Activated CD4-positive, CD25-positive, alpha-beta regulatory T cell treated with anti-CD3 and anti-CD28 coated beads, Interleukin-2, amount 50 U/mL, for 16 hours (primary cell): ENCODE measurements around the gene KRTAP5-7.
"Not testable (repeated sequence)": the region's sequence is repeated elsewhere in the genome, so short reads cannot be mapped to it uniquely, and the experiment has no call there.

Experiments
- DNase-seq: peaks from one replicate; pipeline ENCODE4 v3.0.0-alpha.2; 2020; ENCODE audit warnings: low read depth, low spot score

KRTAP5-7 gene, protein sequence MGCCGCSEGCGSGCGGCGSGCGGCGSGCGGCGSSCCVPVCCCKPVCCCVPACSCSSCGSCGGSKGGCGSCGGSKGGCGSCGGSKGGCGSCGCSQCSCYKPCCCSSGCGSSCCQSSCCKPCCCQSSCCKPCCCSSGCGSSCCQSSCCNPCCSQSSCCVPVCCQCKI

DNA sequence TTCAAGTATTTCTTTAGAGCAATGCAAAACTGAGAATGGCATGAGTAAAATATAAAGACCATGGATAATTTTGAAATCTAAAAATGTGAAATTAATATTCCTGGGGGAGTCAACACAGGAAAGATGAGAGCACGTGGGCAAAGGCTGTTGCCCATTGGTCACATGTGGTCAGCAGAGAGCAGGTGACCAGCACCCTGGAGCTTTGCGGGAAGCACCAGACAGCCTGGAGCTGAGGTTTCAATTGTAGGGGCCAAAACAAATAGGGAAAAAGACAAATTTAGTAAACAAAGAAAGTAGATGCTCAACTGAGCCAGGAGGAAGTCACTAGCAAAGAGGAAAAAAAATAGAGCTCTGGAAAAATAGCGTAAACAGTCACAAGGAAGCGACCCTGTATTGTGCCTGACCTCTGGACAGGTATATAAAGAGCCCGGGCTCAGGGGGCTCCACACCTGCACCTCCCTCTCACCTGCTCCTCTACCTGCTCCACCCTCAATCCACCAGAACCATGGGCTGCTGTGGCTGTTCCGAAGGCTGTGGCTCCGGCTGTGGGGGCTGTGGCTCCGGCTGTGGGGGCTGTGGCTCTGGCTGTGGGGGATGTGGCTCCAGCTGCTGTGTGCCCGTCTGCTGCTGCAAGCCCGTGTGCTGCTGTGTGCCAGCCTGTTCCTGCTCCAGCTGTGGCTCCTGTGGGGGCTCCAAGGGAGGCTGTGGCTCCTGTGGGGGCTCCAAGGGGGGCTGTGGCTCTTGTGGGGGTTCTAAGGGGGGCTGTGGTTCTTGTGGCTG is at the start of gene KRTAP5-7:
KRTAP5-7 (plus strand) TSS at position 472 of the 780 bp plus-strand sequence; CDS start at position 506, 34 bp downstream.
- not testable (repeated sequence) for DNase-seq

DNA sequence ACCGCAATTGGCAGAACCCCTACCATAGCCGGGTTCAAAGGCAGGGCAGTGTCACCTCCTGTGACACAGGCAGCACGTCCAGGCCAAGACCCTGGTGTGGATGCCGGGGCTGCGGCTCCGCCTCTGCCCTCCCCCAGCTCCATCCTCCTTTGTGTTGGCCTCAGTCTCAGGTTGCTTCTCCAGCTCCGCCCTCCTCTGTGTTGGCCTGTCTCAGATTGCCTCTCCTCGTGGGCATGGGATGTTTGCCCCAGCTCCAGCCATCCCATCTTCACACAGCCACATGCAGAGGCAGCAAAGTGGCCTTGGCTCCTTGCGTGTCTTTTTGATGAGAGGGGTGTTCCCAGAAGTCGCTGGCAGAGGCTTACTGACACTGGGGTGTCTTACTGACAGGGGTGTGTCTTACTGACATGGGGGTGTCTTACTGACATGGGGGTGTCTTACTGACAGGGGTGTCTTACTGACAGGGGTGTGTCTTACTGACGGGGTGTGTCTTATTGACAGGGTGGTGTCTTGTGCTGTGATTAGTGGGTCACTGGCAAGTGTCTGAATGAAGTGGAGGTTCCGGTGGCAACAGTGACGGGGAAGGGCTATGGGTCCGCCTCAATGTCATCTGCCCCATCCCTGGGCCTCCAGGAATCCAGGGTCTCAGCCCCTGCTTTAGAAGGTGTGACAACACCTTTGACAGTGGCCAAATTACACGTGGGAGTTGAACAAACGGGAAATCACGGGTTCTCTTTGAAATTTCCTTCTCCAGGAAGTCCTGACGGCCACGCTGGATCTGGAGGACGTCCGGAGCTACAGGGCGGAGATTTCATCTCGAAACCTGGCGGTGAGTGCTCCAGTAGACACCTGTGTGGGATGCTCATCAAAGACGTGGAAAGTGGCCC is 49.2 kb upstream of the KRTAP5-7 start:
- no peak for DNase-seq

DNA sequence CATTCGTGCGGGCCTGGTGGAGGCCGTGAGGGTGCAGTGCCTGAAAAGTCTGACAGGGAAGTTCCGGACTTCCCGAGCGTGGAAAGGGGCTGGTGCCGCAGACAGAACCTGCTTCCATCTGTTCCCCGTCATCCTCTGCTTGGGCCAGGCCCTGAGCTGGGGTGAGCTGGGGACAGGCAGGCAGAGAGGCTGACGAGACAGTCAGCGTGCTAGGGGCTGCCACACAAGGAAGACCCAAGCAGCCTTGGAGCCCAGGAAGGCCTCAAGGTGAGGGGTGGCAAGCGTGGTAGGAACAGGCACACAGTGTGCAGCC is 48.6 kb upstream of the KRTAP5-7 start:
- no peak for DNase-seq

DNA sequence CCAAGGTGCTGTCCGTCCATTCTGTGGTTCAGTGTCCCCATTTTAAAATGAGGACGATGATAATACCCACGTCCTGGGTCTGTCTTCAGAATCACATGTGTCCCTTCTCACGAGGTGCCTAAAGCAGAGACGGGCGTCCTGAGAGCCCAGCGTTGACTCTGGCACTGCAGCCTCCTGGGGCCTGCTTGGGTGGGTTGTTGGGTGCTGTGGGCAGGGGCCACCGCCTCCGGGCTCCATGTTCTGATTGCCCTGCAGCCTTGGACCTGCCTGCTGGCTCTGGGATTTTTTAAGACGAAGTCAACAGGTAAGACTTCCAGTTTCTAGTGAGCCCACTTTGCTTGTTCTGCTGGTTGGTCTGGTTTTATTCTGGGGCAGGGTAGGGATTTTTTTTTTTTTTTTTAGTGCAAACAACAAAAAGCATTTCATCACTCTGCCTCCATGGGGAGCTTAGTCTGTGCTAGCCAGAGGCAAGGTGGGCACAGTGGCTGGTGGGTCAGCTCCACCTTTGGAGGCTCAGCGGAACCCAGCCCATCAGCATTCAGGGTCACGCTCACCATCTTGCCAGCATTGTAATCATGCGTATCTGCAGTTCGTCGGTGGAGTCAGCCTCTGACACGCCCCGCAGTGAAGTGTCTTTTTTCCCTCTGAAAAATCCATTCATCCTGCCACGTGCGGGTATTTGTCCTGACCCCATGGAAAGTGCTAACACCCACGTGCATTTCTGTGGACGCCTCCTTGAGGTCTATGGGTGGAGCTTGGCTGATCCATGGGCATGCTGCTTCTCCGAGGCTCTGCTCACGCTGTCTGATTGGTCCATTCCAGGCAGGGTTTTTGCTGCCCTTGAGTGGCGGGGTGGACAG is 45.7 kb upstream of the KRTAP5-7 start:
- DNase-seq: no peak

DNA sequence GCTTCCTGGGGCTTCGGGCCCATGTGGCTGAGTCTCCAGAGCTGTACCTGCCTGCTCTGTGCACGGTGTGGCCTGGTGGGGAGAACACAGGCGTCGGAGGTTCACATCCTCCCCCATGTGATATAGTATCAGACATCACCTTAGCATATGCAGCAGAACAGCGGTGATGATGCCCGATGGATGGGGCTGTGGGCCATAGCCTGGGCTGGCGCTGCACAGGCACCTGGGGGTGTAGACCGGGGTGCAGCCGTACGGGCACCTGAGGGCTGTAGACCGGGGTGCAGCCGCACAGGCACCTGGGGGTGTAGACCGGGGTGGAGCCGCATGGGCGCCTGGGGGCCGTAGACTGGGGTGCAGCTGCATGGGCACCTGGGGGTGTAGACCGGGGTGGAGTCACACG is 44.9 kb upstream of the KRTAP5-7 start:
- no peak for DNase-seq

DNA sequence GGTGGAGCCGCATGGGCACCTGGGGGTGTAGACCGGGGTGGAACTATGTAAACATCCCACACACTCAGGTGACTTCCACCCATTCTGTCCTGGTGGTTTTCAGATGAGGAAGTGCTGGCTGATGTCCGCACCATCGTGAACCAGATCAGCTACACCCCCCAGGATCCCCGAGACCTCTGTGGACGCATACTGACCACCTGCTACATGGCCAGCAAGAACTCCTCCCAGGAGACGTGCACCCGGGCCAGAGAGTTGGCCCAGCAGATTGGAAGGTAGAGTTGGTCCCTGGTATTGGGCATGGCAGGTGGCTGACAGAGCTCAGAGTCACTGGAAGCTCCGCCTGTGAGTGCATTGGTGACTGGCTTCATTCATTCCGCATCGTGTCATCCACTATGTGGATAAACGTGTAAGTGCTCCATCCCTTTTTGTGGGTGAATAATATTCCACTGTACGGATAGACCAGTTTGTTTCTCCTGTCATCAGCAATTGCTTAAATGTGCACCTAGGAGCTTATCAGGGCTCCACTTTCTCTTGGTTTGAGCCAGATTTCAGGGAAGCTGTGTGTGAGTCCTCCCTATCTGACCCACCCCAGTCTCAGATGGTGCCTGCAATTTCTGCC is 44.2 kb upstream of the KRTAP5-7 start:
- DNase-seq: no peak

DNA sequence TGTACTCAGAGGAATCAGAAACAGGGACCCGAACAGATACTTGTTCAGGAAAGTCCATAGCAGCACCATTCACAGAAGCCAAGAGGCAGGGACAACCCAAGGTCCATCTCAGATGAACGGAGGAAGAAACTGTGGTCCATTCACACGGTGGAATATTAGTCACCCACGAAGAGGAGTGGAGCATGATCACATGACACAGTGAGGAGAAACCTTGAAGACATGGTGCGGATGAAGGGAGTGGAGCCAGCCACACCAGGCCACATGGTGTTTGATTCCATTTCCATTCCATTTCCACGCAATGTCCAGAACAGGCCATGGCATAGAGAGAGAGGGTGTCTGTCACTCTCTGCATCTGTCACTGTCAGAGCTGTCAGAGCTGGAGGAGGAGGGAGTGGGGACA is 43.4 kb upstream of the KRTAP5-7 start:
- no peak for DNase-seq

DNA sequence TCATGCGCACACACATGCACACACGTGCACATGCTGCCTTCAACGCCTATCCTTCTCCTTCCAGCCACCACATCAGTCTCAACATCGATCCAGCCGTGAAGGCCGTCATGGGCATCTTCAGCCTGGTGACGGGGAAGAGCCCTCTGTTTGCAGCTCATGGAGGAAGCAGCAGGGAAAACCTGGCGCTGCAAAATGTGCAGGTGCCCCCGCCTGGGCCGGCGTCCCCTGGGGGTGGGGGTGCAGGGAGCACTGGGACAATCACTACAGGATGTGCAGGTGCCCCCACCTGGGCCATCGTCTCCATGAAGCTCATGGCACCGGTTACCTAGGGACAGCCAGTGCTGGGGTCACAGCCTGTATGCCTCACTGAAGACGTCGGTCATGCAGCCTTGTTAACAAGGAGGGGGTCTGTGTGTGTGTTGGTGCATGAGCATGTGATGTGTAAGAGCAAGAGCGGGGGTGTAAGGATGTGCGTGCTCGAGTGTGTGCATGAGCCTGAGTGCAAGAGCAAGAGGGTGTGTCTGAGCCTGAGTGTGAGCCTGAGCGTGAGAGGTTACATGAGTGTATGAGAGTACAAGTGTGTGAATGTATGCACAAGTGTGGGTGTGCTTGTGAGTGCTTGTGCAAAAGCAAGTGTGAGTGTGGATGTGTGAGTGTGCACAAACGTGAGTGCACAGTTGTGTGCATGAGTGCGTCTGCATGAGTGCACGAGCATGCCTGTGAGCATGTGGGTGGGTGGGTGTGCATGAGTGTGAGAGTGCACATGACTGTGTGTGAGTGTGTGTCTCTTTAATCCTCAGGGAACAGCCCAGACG is 42.6 kb upstream of the KRTAP5-7 start:
- DNase-seq: no peak

DNA sequence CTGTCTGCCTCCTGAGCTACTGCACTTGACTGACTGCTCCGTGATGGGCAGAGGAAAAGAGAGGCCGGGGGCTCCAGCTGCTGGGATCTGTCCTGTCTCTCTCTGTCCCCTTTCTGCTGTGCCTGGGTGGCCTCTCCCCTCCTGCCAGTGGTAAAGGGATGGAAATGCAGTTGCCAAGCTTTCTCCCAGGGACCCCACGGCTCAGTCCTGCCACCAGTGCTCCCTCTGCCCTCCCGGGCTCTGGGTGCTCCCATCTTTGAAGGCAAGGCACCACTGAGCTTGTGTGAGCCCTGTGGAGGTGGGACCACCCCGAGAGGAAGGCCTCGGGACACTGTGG is 42.0 kb upstream of the KRTAP5-7 start:
- DNase-seq: no peak

DNA sequence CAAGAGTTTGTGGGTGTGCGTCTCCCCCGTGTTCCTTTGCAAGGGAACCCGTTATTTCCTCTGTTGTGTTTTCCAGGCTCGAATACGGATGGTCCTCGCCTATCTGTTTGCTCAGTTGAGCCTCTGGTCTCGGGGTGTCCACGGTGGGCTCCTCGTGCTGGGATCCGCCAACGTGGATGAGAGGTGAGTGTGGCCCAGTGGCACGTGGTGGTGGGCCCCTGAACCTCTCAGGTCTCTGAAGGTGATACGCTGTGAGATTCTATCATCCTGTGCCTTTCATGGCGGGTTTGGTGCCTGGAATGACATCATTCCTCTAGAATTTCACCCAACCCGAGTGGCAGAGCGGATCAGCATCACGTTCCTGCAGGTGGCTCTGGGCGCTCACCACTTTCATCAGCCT is 41.6 kb upstream of the KRTAP5-7 start:
- DNase-seq: no peak

DNA sequence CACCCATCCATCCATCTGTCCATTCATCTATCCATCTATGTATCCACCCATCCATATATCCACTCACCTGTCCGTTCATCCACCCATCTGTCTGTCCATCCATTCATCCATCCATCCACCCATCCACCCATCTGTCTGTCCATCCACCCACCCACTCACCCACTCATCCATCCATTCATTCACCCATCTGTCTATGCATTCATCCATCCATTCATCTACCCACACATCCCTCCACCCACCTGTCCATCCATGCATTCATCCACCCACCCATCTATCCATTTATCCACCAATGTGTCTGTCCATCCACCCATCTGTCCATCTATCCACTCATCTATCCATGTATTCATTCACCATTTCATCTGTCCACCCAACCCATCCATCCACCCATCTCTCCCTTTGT is 40.7 kb upstream of the KRTAP5-7 start:
- DNase-seq: no peak

DNA sequence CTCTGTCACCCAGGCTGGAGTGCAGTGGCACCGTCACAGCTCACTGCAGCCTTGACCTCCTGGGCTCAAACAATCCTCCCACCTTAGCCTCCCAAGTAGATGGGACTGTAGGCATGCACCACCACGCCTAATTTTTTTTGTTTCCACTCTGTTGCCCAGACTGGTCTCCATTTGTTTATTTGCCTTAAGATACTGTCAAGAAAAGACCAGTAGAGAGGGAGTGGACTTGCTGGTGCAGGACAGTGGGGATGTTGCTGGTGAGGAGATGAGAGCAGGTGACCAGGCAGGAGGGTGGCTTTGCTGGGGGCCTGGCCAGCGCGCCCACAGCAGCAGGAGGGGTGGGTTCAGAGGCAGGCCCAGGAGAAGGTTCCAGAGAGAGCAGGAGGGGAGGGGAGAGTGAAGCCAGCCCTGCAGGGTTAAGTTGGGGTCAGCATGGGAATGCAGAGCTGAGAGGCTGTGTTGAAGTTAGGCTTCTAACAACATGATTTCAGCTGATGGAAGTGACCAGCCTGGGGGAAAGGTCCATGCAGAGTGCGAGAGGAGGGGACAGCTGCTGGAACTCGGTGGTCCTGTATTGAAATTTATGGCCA is 38.3 kb upstream of the KRTAP5-7 start:
- DNase-seq: no peak

DNA sequence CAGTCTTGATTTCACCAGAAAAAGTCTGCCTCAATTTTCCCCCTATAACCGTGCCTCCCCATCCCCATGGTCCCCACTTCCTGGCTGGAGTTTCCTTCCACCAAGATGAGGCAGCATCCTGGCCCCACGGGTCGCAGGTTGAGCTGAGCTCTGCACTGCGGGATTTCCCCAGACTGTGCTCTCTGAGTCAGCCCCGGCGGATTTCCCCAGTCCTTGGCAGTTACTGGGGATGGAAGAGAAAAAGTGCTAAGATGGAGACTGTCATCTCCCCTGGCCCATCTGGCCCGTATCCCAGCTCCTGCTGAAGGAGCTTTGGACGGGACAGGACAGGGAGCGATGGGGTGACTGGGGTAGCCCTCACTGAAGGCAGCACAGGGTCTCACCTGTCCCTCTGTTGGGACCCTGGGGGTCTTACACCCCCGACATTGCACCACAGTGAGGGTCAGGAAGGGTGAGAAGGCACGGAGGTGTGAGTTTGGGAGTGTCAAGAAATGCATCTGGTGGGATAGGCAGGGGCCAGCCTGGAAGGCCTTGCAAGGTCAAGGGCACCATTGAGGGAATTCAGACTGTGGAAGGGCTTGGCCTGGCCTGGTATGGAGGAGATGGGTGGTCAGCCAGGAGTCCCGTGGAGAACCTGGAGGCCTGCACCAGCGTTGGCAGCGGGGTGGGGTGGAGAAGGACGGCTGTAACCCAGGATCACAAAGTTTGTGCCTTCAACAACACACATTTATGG is 37.6 kb upstream of the KRTAP5-7 start:
- peak; percentile 2 for DNase-seq

DNA sequence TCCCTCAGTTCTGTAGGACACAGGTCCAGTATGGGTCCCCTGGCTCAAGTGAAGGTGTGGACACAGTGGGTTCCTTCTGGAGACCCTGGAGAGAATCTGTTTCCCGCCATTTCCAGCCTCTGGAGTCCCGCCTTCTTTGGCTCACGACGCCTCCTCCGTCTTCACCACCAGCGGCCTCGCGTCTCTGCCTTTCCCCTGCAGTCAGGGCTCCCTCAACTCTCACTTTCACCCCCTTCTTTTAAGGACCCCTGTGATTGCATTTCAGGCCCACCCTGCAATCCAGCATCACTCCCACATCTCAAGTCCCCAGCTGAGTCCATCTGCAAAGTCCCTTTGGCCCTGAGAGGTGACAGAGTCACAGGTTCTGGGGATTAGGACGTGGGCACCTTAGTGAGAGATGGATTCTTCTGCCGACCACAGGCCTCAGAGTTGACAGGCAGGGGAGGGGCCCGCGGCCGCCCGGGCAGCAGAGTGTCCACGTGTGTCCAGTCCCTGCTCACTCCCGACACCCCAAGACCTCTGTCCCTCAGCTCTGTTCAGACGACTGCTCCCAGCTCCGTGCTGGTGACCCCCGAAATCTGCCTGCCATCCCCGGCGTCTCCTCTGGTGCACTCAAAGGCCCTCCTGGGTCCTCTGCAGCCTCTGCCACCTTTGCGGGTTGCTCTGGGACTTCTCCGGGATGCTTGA is 36.9 kb upstream of the KRTAP5-7 start:
- no peak for DNase-seq

DNA sequence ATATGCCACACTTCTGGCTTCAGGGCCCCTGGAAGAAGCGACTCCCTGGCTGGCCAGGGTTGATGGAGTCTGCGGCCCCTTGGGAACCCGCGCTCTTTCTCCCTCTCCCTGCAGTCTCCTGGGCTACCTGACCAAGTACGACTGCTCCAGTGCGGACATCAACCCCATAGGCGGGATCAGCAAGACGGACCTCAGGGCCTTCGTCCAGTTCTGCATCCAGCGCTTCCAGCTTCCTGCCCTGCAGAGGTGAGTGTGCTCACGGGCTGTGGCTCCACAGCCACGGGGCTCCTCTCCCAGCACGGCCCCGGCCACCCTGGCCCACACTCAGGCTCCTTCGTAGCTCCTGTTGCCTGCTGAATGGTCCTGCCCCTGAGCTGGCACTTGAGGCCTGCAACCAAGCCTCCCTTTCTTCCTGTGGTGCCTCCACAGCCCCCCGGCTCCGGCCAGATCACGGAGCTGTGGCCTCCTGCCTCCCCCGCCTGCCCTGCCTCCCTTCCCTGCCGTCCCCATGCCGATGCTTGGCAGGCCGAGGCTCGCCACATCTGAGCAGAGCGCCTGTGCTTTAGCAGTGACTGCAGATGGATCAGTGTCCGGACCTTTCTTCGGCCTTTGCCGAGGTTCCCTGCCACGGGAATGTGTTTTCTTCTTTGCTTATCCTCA is 36.2 kb upstream of the KRTAP5-7 start:
- no peak for DNase-seq

DNA sequence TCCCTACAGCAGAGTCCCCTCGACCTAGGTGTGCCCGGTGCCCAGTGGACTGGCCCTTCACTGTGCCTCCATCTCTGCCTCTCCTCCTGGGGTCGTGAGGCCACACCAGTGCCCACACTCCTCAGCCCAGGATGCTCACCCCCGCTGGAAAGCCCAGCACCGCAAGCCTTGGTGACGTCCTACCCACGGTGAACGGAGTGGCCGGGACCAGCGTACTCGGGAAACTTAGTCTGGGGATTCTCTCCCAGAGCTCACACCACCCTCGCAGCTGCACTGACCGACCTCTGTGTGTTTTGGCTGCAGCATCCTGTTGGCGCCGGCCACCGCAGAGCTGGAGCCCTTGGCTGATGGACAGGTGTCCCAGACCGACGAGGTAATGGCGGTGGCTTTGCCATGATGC is 35.5 kb upstream of the KRTAP5-7 start:
- no peak for DNase-seq

DNA sequence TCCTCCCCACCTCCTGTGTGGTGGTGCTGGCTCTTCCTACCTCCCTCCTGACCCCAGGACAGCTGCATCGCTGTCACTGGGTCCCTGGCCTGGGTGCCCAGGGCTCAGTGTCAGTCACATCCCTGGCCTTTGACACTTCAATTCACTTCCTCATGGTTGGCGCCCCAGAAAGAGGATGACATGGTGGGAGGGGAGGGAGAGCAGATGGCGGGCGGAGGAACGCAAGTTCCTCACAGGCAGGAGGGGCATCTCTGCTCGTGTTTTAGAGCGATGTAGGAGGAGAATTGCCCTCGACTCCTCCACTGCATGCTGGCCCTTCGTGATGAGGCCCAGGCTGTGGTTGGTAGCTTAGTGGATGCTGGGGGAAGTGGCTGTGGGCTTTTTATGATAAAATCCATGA is 35.1 kb upstream of the KRTAP5-7 start:
- no peak for DNase-seq
